ENCODE measurements around the gene MLEC.

DNA sequence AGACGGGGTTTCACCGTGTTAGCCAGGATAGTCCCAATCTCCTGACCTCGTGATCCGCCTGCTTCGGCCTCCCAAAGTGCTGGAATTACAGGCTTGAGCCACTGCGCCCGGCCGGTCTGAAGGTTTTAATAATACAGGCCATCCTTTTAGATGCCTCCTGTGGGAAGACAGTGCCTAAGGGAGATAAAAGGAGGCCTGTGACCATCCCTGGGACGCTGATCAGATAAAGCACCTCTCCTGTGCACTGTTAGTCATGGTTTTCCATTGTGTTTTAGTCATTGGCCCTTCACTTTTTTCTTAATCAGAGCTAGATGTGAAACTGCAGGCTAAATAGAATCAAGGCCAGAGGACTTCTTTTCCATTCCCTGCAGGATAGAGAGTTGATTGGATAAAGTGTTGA is 31.1 kb downstream of the MLEC start:
- TF ChIP-seq CTCF (IDR thresholded peaks at IDR 0.05; ENCODE audit: poor library complexity) (no peak), EZH2 (IDR thresholded peaks at IDR 0.05; ENCODE audit: borderline replicate concordance) (no peak), EZH2phosphoT487 (IDR thresholded peaks at IDR 0.05; ENCODE audit: low read depth, severe bottlenecking, unreplicated experiment) (no peak)
